ENCODE results near the gene EBNA1BP2.
A peak's percentile ranks its signal among the peaks of the same experiment; 100 is the strongest.
"Not testable (repeated sequence)": the region's sequence is repeated elsewhere in the genome, so short reads cannot be mapped to it uniquely, and the experiment has no call there.

Gene EBNA1BP2

DNA sequence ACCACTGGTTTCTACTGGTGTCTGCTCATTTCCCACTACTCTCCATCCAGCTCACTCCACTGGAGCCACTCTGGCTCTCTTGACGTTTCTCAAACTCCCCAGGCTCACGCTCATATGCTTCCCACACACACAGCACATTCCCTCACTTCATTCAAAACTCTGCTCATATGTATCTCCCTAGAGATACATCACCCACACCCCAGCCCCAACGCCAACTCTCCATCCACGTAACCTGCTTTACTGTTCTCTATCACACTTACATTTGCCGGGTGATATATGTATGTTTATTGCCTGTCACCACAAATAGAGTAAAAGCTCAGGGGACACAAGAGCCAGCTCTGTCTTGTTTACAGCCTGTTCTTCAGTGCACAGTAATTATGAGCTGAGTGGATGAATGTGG is 22.2 kb downstream of the EBNA1BP2 start:
- ChIA-PET CTCF (interaction anchor here (1.4 kb wide), 1 partner anchor 13 kb away, joined by 4 read pairs; no protein-coding TSS in a partner anchor), POLR2A (interaction anchor here (0.5 kb wide), 1 partner anchor 1560 kb away, joined by 3 read pairs; no protein-coding TSS in a partner anchor)
- Histone ChIP-seq H3K4me1 (ENCODE audit: control extremely low read depth in 1 of 4, control insufficient read depth in 4 of 4, insufficient read depth in 4 of 4, low read length in 3 of 4) (peaks cover 0 to 13% (median 9%) of the 10 kb centered on the region in 4 experiments), H3K36me3 (ENCODE audit: control insufficient read depth in 4 of 4, insufficient read depth in 4 of 4, low read length in 3 of 4) (no peaks in the 10 kb centered on the region), H3K27ac (ENCODE audit: insufficient read depth in 1 of 2, low read depth in 1 of 2, low read length in 2 of 2, poor library complexity in 1 of 2, severe bottlenecking in 2 of 2) (no peak overlapping the region), H3K4me3 (ENCODE audit: control insufficient read depth in 1 of 7, extremely low read depth in 1 of 7, insufficient read depth in 4 of 7, low read depth in 2 of 7, low read length in 6 of 7) (no peak overlapping the region), H3K27me3 (replicated peaks in 2 of 5; ENCODE audit: control insufficient read depth in 4 of 5, insufficient read depth in 5 of 5, low read length in 4 of 5) (peaks cover 4 to 51% (median 22%) of the 10 kb centered on the region in 5 experiments), H3K9me3 (ENCODE audit: control extremely low read depth in 1 of 5, control insufficient read depth in 4 of 5, insufficient read depth in 2 of 5, low read depth in 1 of 5, low read length in 4 of 5) (no peaks in the 10 kb centered on the region)
- 97% methylated on average over 3 of the region's 5 CpGs for WGBS (ENCODE audit: insufficient coverage)
- no peak for DNase-seq

DNA sequence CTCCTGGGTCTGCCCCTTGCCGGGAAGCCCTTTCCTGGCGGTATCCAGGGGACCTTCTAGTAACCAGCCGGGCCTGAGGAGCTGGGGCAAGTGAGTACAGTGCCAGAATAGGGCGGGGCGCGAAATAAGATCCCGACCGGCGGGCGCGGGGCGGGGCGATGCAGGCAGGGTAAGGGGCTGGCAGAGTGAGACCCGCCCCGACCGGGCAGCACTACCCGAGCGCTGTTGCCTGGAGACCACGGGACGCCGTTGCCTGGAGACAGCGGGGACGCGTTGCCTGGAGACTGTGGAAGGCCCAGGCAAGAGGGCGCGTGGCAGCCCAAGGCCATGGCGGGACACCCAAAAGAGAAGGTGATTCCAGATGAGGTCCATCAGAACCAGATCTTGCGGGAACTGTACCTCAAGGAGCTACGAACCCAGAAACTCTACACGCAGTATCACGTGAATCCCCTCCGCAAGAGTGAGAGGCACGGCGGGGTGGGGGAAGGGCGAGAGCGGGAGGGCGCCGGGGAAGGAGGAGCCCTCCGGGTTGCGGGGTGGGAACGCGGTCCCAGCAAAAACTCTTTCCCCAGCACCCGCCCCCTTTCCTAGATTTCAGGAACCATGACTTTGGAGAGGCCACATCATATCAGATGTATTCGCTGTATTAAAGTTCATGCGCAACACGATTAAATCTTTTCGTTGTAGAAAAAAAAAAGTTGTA is 24.3 kb downstream of the EBNA1BP2 start:
- POLR2A ChIA-PET = interaction anchor here (1.0 kb wide), 1 partner anchor 25 kb away, joined by 3 read pairs; the partner anchor contains the start of genes CFAP57 and EBNA1BP2
- peaks cover 4 to 67% (median 22%) of the 10 kb centered on the region in 5 experiments for H3K27me3 ChIP-seq (replicated peaks in 2 of 5; ENCODE audit: control insufficient read depth in 4 of 5, insufficient read depth in 5 of 5, low read length in 4 of 5)
- under 1% methylated on average over 33 of the region's 47 CpGs for WGBS (ENCODE audit: insufficient coverage)
- H3K36me3 ChIP-seq (ENCODE audit: control insufficient read depth in 4 of 4, insufficient read depth in 4 of 4, low read length in 3 of 4) = no peaks in the 10 kb centered on the region
- no peaks in the 10 kb centered on the region for H3K9me3 ChIP-seq (ENCODE audit: control extremely low read depth in 1 of 5, control insufficient read depth in 4 of 5, insufficient read depth in 2 of 5, low read depth in 1 of 5, low read length in 4 of 5)
- CTCF ChIA-PET = no interaction called here
- H3K27ac ChIP-seq (ENCODE audit: insufficient read depth in 1 of 2, low read depth in 1 of 2, low read length in 2 of 2, poor library complexity in 1 of 2, severe bottlenecking in 2 of 2) = no peak overlapping the region
- DNase-seq = peak; percentile 52 to 80 (median 73)
- H3K4me1 ChIP-seq (ENCODE audit: control extremely low read depth in 1 of 4, control insufficient read depth in 4 of 4, insufficient read depth in 4 of 4, low read length in 3 of 4) = peaks cover 0 to 13% (median 9%) of the 10 kb centered on the region in 4 experiments
- peak overlapping the region in 6 of 7 experiments; percentile 13 to 76 (median 52) for H3K4me3 ChIP-seq (ENCODE audit: control insufficient read depth in 1 of 7, extremely low read depth in 1 of 7, insufficient read depth in 4 of 7, low read depth in 2 of 7, low read length in 6 of 7)

DNA sequence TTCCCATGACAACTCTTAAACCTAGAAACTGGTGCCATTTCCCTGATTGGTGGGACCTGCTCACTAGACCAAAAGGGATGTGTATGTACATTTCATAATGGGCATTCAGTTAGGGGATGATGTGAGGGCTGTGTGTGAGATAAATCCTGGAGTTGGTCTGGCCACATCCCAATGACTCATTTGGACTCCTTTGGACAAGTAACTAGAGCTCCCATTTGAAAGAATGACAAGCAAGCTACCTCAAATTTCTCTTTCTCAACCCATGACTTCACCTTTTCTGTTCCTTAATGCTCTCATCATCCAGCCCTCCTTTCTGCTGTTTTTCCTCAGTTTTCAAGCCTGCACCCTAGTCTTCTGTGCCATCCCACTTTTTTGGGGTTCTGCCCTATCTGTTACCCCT is 27.9 kb downstream of the EBNA1BP2 start:
- CTCF ChIA-PET = interaction anchor here (0.6 kb wide), 1 partner anchor 236 kb away, joined by 3 read pairs; no protein-coding TSS in a partner anchor
- peaks cover 0 to 13% (median 0%) of the 10 kb centered on the region in 5 experiments for H3K9me3 ChIP-seq (ENCODE audit: control extremely low read depth in 1 of 5, control insufficient read depth in 4 of 5, insufficient read depth in 2 of 5, low read depth in 1 of 5, low read length in 4 of 5)
- no peak overlapping the region for H3K27ac ChIP-seq (ENCODE audit: insufficient read depth in 1 of 2, low read depth in 1 of 2, low read length in 2 of 2, poor library complexity in 1 of 2, severe bottlenecking in 2 of 2)
- H3K27me3 ChIP-seq (replicated peaks in 2 of 5; ENCODE audit: control insufficient read depth in 4 of 5, insufficient read depth in 5 of 5, low read length in 4 of 5) = peaks cover 4 to 52% (median 17%) of the 10 kb centered on the region in 5 experiments
- POLR2A ChIA-PET = no interaction called here
- no peak for DNase-seq
- no peak overlapping the region for H3K4me3 ChIP-seq (ENCODE audit: control insufficient read depth in 1 of 7, extremely low read depth in 1 of 7, insufficient read depth in 4 of 7, low read depth in 2 of 7, low read length in 6 of 7)
- no peaks in the 10 kb centered on the region for H3K36me3 ChIP-seq (ENCODE audit: control insufficient read depth in 4 of 4, insufficient read depth in 4 of 4, low read length in 3 of 4)
- H3K4me1 ChIP-seq (ENCODE audit: control extremely low read depth in 1 of 4, control insufficient read depth in 4 of 4, insufficient read depth in 4 of 4, low read length in 3 of 4) = peaks cover 0 to 13% (median 9%) of the 10 kb centered on the region in 4 experiments

DNA sequence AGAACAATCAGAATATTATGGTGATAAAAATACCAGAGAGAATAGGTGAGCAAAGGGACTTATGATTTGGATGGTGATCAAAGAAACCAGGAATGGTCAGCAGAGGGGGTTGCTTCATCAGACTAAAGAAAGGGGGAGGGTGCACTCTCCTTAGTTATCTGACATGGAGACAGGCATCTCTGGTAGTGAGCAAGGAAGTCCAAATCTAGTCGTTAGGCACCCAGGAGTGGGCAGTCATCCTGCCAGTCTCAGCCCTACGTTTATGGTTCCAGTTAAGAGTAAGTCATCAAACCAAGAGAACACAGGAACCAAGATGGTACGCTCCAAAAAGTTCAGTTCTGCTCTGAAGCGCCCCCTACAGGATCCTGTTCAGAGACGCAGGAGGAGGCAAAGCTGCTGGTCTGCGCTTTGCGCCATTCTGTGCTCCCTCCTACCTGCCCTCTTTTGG is 28.6 kb downstream of the EBNA1BP2 start:
- Histone ChIP-seq H3K36me3 (ENCODE audit: control insufficient read depth in 4 of 4, insufficient read depth in 4 of 4, low read length in 3 of 4) (no peaks in the 10 kb centered on the region), H3K4me1 (ENCODE audit: control extremely low read depth in 1 of 4, control insufficient read depth in 4 of 4, insufficient read depth in 4 of 4, low read length in 3 of 4) (peaks cover 0 to 13% (median 9%) of the 10 kb centered on the region in 4 experiments), H3K4me3 (ENCODE audit: control insufficient read depth in 1 of 7, extremely low read depth in 1 of 7, insufficient read depth in 4 of 7, low read depth in 2 of 7, low read length in 6 of 7) (no peak overlapping the region), H3K9me3 (ENCODE audit: control extremely low read depth in 1 of 5, control insufficient read depth in 4 of 5, insufficient read depth in 2 of 5, low read depth in 1 of 5, low read length in 4 of 5) (peaks cover 0 to 13% (median 1%) of the 10 kb centered on the region in 5 experiments), H3K27me3 (replicated peaks in 2 of 5; ENCODE audit: control insufficient read depth in 4 of 5, insufficient read depth in 5 of 5, low read length in 4 of 5) (peaks cover 4 to 44% (median 10%) of the 10 kb centered on the region in 5 experiments), H3K27ac (ENCODE audit: insufficient read depth in 1 of 2, low read depth in 1 of 2, low read length in 2 of 2, poor library complexity in 1 of 2, severe bottlenecking in 2 of 2) (no peak overlapping the region)
- POLR2A ChIA-PET = no interaction called here
- WGBS (ENCODE audit: insufficient coverage) = 43% methylated on average over 7 of the region's 7 CpGs
- CTCF ChIA-PET = interaction anchor here (1.3 kb wide), 1 partner anchor 70 kb away, joined by 4 read pairs; no protein-coding TSS in a partner anchor
- DNase-seq = peak in 2 of 3 donors; percentile 8 to 13

GRCh38 chr1:43140583-43140982 is 31.5 kb downstream of the EBNA1BP2 start:
- no peak for DNase-seq
- Histone ChIP-seq H3K9me3 (ENCODE audit: control extremely low read depth in 1 of 5, control insufficient read depth in 4 of 5, insufficient read depth in 2 of 5, low read depth in 1 of 5, low read length in 4 of 5) (peaks cover 0 to 13% (median 1%) of the 10 kb centered on the region in 5 experiments), H3K27ac (ENCODE audit: insufficient read depth in 1 of 2, low read depth in 1 of 2, low read length in 2 of 2, poor library complexity in 1 of 2, severe bottlenecking in 2 of 2) (no peak overlapping the region), H3K4me1 (ENCODE audit: control extremely low read depth in 1 of 4, control insufficient read depth in 4 of 4, insufficient read depth in 4 of 4, low read length in 3 of 4) (no peaks in the 10 kb centered on the region), H3K36me3 (ENCODE audit: control insufficient read depth in 4 of 4, insufficient read depth in 4 of 4, low read length in 3 of 4) (no peaks in the 10 kb centered on the region), H3K27me3 (replicated peaks in 2 of 5; ENCODE audit: control insufficient read depth in 4 of 5, insufficient read depth in 5 of 5, low read length in 4 of 5) (peaks cover 0 to 22% (median 4%) of the 10 kb centered on the region in 5 experiments), H3K4me3 (ENCODE audit: control insufficient read depth in 1 of 7, extremely low read depth in 1 of 7, insufficient read depth in 4 of 7, low read depth in 2 of 7, low read length in 6 of 7) (no peak overlapping the region)
- 100% methylated on average over 3 of the region's 4 CpGs for WGBS (ENCODE audit: insufficient coverage)
- ChIA-PET POLR2A (no interaction called here), CTCF (no interaction called here)

DNA sequence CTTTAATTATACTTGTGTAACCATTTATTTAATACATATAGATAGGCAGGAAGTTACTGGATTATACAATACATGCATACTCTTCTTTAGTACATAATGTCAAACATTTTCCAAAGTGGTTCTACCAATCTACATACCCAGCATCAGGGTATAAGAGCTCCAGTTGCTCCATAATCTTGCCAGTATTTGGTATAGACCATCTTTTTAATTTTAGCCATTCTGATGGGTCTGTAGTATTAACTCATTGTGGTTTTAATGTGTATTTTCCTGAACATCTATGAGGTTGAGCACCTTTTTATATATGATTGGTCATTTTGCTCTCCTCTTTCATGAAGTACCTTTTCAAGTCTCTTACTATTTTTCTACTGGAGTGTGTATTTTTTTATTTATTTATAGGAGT is 32.1 kb downstream of the EBNA1BP2 start:
- DNase-seq = no peak
- no peaks in the 10 kb centered on the region for H3K4me1 ChIP-seq (ENCODE audit: control extremely low read depth in 1 of 4, control insufficient read depth in 4 of 4, insufficient read depth in 4 of 4, low read length in 3 of 4)
- H3K36me3 ChIP-seq (ENCODE audit: control insufficient read depth in 4 of 4, insufficient read depth in 4 of 4, low read length in 3 of 4) = no peaks in the 10 kb centered on the region
- H3K4me3 ChIP-seq (ENCODE audit: control insufficient read depth in 1 of 7, extremely low read depth in 1 of 7, insufficient read depth in 4 of 7, low read depth in 2 of 7, low read length in 6 of 7) = no peak overlapping the region
- CTCF ChIA-PET = no interaction called here
- peaks cover 0 to 13% (median 3%) of the 10 kb centered on the region in 5 experiments for H3K9me3 ChIP-seq (ENCODE audit: control extremely low read depth in 1 of 5, control insufficient read depth in 4 of 5, insufficient read depth in 2 of 5, low read depth in 1 of 5, low read length in 4 of 5)
- H3K27ac ChIP-seq (ENCODE audit: insufficient read depth in 1 of 2, low read depth in 1 of 2, low read length in 2 of 2, poor library complexity in 1 of 2, severe bottlenecking in 2 of 2) = no peak overlapping the region
- POLR2A ChIA-PET = no interaction called here
- peaks cover 0 to 17% (median 2%) of the 10 kb centered on the region in 5 experiments for H3K27me3 ChIP-seq (replicated peaks in 2 of 5; ENCODE audit: control insufficient read depth in 4 of 5, insufficient read depth in 5 of 5, low read length in 4 of 5)

GRCh38 chr1:43139295-43139694 is 32.8 kb downstream of the EBNA1BP2 start:
- POLR2A ChIA-PET; H3K36me3 ChIP-seq (ENCODE audit: control insufficient read depth in 4 of 4, insufficient read depth in 4 of 4, low read length in 3 of 4); CTCF ChIA-PET; H3K27ac ChIP-seq (ENCODE audit: insufficient read depth in 1 of 2, low read depth in 1 of 2, low read length in 2 of 2, poor library complexity in 1 of 2, severe bottlenecking in 2 of 2); H3K4me3 ChIP-seq (ENCODE audit: control insufficient read depth in 1 of 7, extremely low read depth in 1 of 7, insufficient read depth in 4 of 7, low read depth in 2 of 7, low read length in 6 of 7); DNase-seq; H3K4me1 ChIP-seq (ENCODE audit: control extremely low read depth in 1 of 4, control insufficient read depth in 4 of 4, insufficient read depth in 4 of 4, low read length in 3 of 4): not testable (repeated sequence)
- 97% methylated on average over 7 of the region's 8 CpGs for WGBS (ENCODE audit: insufficient coverage)
- H3K9me3 ChIP-seq (ENCODE audit: control extremely low read depth in 1 of 5, control insufficient read depth in 4 of 5, insufficient read depth in 2 of 5, low read depth in 1 of 5, low read length in 4 of 5) = peaks cover 0 to 13% (median 4%) of the 10 kb centered on the region in 5 experiments
- H3K27me3 ChIP-seq (replicated peaks in 2 of 5; ENCODE audit: control insufficient read depth in 4 of 5, insufficient read depth in 5 of 5, low read length in 4 of 5) = peaks cover 0 to 10% (median 2%) of the 10 kb centered on the region in 5 experiments
